Ishikawa (cell line): Measurements from ENCODE around the gene GBP7.

Experiments used
- CEBPB ChIP-seq: IDR thresholded peaks from 2 replicates; pipeline ENCODE4 v1.6.1; 2012
- CREB1 ChIP-seq: IDR thresholded peaks from 2 replicates; pipeline ENCODE4 v1.6.1; 2012; ENCODE audit warnings: low read depth
- EGR1 ChIP-seq: IDR thresholded peaks from 2 replicates; pipeline ENCODE4 v1.6.1; 2012
- EP300 ChIP-seq: IDR thresholded peaks from 2 replicates; pipeline ENCODE4 v1.6.1; 2012; ENCODE audit warnings: borderline replicate concordance
- FOXM1 ChIP-seq: IDR thresholded peaks from 2 replicates; pipeline ENCODE4 v1.6.1; 2012; ENCODE audit warnings: low read depth, borderline replicate concordance
- NFIC ChIP-seq: IDR thresholded peaks from 2 replicates; pipeline ENCODE4 v1.6.1; 2012
- TAF1 ChIP-seq: IDR thresholded peaks from 2 replicates; pipeline ENCODE4 v1.6.1; 2012; ENCODE audit warnings: low read depth, mild to moderate bottlenecking
- TCF12 ChIP-seq: IDR thresholded peaks from 2 replicates; pipeline ENCODE4 v1.6.1; 2012; ENCODE audit warnings: low read depth
- YY1 ChIP-seq: IDR thresholded peaks from 2 replicates; pipeline ENCODE4 v1.6.1; 2012; ENCODE audit warnings: low read depth
- TF ChIP-seq, protein P1 (sequence below): IDR thresholded peaks from 2 replicates; pipeline ENCODE4 v1.6.1; 2012; ENCODE audit warnings: low read depth, mild to moderate bottlenecking
- TF ChIP-seq, protein P2 (sequence below): IDR thresholded peaks from 2 replicates; pipeline ENCODE4 v1.6.1; 2012

- TF ChIP-seq, protein P1, sequence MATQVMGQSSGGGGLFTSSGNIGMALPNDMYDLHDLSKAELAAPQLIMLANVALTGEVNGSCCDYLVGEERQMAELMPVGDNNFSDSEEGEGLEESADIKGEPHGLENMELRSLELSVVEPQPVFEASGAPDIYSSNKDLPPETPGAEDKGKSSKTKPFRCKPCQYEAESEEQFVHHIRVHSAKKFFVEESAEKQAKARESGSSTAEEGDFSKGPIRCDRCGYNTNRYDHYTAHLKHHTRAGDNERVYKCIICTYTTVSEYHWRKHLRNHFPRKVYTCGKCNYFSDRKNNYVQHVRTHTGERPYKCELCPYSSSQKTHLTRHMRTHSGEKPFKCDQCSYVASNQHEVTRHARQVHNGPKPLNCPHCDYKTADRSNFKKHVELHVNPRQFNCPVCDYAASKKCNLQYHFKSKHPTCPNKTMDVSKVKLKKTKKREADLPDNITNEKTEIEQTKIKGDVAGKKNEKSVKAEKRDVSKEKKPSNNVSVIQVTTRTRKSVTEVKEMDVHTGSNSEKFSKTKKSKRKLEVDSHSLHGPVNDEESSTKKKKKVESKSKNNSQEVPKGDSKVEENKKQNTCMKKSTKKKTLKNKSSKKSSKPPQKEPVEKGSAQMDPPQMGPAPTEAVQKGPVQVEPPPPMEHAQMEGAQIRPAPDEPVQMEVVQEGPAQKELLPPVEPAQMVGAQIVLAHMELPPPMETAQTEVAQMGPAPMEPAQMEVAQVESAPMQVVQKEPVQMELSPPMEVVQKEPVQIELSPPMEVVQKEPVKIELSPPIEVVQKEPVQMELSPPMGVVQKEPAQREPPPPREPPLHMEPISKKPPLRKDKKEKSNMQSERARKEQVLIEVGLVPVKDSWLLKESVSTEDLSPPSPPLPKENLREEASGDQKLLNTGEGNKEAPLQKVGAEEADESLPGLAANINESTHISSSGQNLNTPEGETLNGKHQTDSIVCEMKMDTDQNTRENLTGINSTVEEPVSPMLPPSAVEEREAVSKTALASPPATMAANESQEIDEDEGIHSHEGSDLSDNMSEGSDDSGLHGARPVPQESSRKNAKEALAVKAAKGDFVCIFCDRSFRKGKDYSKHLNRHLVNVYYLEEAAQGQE: no peak
- TF ChIP-seq TAF1 (no peak), CEBPB (no peak), YY1 (no peak), EGR1 (no peak), CREB1 (no peak), TCF12 (no peak), FOXM1 (no peak), NFIC (no peak), EP300 (no peak)
- TF ChIP-seq, protein P2, sequence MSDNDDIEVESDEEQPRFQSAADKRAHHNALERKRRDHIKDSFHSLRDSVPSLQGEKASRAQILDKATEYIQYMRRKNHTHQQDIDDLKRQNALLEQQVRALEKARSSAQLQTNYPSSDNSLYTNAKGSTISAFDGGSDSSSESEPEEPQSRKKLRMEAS: no peak
These were observed 29.1 kb downstream of the GBP7 start for GRCh38 chr1:89146721-89147120.
